Esophagus squamous epithelium (tissue), 4 donors: ENCODE results near the gene CAMK1D.

ENCODE experiments used
- POLR2A ChIP-seq, 4 donors: fragments of 450-650 bp; IDR thresholded peaks; one replicate each; pipeline ENCODE4 v1.6.1; 2017; ENCODE audit warnings: antibody characterized with exemption in 4 of 4, mild to moderate bottlenecking in 4 of 4, moderate library complexity in 3 of 4
- TF ChIP-seq, protein P1 (sequence below), 6 experiments: fragments of 450-650 bp in 4 of 6; fragments of 200-600 bp in 2 of 6; sonication (generic) in 2 of 6; IDR thresholded peaks; one replicate each; pipeline ENCODE4 v1.5.1; 2016 to 2019; ENCODE audit warnings: antibody characterized with exemption in 6 of 6, mild to moderate bottlenecking in 4 of 6, moderate library complexity in 4 of 6

DNA sequence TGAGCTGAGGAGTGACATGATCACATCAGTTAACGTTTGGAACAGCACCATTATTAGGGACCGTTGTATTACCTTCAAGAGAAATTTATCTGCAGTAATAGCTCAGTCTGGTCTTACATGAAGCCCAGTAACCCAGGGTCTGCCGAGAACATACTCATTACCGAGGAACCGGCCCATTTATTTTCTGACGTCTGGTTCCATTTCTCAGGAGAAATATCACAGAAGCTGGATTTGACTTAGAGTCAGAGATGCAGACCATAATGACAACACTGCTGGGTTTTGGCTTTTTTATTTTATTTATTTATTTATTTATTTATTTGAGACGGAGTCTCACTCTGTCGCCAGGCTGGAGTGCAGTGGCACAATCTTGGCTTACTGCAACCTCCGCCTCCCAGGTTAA is 489.0 kb downstream of the CAMK1D start:
- TF ChIP-seq, protein P1, sequence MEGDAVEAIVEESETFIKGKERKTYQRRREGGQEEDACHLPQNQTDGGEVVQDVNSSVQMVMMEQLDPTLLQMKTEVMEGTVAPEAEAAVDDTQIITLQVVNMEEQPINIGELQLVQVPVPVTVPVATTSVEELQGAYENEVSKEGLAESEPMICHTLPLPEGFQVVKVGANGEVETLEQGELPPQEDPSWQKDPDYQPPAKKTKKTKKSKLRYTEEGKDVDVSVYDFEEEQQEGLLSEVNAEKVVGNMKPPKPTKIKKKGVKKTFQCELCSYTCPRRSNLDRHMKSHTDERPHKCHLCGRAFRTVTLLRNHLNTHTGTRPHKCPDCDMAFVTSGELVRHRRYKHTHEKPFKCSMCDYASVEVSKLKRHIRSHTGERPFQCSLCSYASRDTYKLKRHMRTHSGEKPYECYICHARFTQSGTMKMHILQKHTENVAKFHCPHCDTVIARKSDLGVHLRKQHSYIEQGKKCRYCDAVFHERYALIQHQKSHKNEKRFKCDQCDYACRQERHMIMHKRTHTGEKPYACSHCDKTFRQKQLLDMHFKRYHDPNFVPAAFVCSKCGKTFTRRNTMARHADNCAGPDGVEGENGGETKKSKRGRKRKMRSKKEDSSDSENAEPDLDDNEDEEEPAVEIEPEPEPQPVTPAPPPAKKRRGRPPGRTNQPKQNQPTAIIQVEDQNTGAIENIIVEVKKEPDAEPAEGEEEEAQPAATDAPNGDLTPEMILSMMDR (IDR thresholded peaks at IDR 0.05) = no peak
- TF ChIP-seq POLR2A (IDR thresholded peaks at IDR 0.05) = no peak
